Brain microvascular endothelial cell (primary cell): ENCODE data around the gene FBXO42.

Experiments
- DNase-seq: peaks from one replicate; pipeline ENCODE4 v3.0.0-alpha.2; 2020
- H3K27ac ChIP-seq: fragments of 250-450 bp; sonication (Bioruptor Pico); 2 replicates; pipeline ENCODE4 v1.5.1; 2020; ENCODE audit warnings: mild to moderate bottlenecking, moderate library complexity
- H3K27me3 ChIP-seq: fragments of 250-450 bp; sonication (Bioruptor Pico); replicated peaks from 2 replicates; pipeline ENCODE4 v1.5.1; 2020; ENCODE audit warnings: mild to moderate bottlenecking
- H3K36me3 ChIP-seq: fragments of 250-450 bp; sonication (Bioruptor Pico); replicated peaks from 2 replicates; pipeline ENCODE4 v1.5.1; 2020; ENCODE audit warnings: mild to moderate bottlenecking
- H3K4me3 ChIP-seq: 2 replicates; pipeline ENCODE4 v1.5.1; 2011; ENCODE audit warnings: low read depth, mild to moderate bottlenecking, control low read depth, low read length, moderate library complexity
- CTCF ChIP-seq: IDR thresholded peaks from 2 replicates; pipeline ENCODE4 v1.5.1; 2011; ENCODE audit warnings: low read depth, mild to moderate bottlenecking, moderate library complexity, low read length, control low read depth, inconsistent platforms; ENCODE audit errors: missing control alignments
- in situ Hi-C: cut with HindIII; loops from 2 replicates; pipeline ENCODE4 v1.10.0; 2017; ENCODE audit warnings: low sequenced_read_pairs, low pct_ligation_motif_present

FBXO42 gene

GRCh38 chr1:16385659-16386453 is 33.6 kb upstream of the FBXO42 start:
- Histone ChIP-seq H3K27ac (no peak overlapping the region), H3K4me3 (no peak overlapping the region), H3K36me3 (no peaks in the 10 kb centered on the region), H3K27me3 (no peaks in the 10 kb centered on the region)
- in situ Hi-C loops = no loop called here
- TF ChIP-seq CTCF = no peak
- no peak for DNase-seq

- in situ Hi-C loops = no loop called here
- no peak overlapping the region for H3K27ac ChIP-seq
- H3K4me3 ChIP-seq = no peak overlapping the region
- TF ChIP-seq CTCF = no peak
- H3K36me3 ChIP-seq = no peaks in the 10 kb centered on the region
- no peak for DNase-seq
- no peaks in the 10 kb centered on the region for H3K27me3 ChIP-seq
These were observed 31.6 kb upstream of the FBXO42 start for GRCh38 chr1:16383888-16384287.

GRCh38 chr1:16380868-16381267 is 28.6 kb upstream of the FBXO42 start:
- in situ Hi-C loops = no loop called here
- no peak overlapping the region for H3K4me3 ChIP-seq
- H3K27ac ChIP-seq = no peak overlapping the region
- no peaks in the 10 kb centered on the region for H3K27me3 ChIP-seq
- DNase-seq = no peak
- TF ChIP-seq CTCF = no peak
- no peaks in the 10 kb centered on the region for H3K36me3 ChIP-seq

GRCh38 chr1:16378443-16378842 is 26.2 kb upstream of the FBXO42 start:
- no peak for TF ChIP-seq CTCF
- H3K4me3 ChIP-seq = no peak overlapping the region
- in situ Hi-C loops = no loop called here
- no peak for DNase-seq
- no peaks in the 10 kb centered on the region for H3K36me3 ChIP-seq
- no peak overlapping the region for H3K27ac ChIP-seq
- H3K27me3 ChIP-seq = no peaks in the 10 kb centered on the region

GRCh38 chr1:16376971-16377370 is 24.7 kb upstream of the FBXO42 start:
- Histone ChIP-seq H3K36me3 (no peaks in the 10 kb centered on the region), H3K27ac (no peak overlapping the region), H3K4me3 (no peak overlapping the region), H3K27me3 (no peaks in the 10 kb centered on the region)
- no peak for DNase-seq
- in situ Hi-C loops = no loop called here
- TF ChIP-seq CTCF = no peak
